ENCODE measurements around the gene SLX9.

DNA sequence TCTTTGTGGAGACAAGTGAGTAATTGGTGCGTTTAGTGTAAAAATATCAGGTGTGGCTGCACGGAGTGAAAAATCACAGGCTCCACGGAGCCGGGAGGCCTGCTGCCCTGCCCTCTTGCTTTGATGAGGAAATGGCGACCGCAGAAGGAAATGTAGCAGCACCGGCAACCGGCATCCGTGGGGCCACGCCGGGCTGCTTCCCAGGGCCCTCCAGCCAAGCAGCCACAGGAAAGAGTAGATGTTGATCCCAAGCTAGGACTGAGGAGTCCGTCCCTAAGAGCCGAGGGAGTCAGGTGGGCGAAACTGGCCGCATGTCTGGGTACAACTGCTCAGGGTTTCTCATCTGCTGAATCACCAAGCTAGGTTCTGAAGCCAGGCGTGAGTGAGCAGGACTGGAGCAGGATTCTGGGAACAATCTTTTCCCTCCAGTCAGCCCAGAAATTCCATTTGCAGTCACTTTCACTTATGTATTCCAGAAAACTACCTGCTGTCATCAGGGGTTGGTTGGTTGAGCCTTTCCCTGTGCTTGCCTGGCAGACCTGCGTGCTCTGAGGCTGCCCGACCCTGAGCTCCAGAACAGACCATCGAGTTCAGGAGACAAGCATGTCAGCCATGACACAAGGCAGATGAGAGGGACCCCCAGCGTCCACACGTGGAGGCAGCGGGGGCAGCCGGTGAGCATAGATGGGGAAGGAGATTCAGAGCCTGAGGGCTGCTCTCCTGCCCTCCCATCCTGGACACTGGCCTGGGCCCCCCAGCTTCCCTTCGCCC is 13.3 kb upstream of the SLX9 start:
- no peak for TF ChIP-seq POLR2A (IDR thresholded peaks at IDR 0.05)
- TF ChIP-seq, protein P1, sequence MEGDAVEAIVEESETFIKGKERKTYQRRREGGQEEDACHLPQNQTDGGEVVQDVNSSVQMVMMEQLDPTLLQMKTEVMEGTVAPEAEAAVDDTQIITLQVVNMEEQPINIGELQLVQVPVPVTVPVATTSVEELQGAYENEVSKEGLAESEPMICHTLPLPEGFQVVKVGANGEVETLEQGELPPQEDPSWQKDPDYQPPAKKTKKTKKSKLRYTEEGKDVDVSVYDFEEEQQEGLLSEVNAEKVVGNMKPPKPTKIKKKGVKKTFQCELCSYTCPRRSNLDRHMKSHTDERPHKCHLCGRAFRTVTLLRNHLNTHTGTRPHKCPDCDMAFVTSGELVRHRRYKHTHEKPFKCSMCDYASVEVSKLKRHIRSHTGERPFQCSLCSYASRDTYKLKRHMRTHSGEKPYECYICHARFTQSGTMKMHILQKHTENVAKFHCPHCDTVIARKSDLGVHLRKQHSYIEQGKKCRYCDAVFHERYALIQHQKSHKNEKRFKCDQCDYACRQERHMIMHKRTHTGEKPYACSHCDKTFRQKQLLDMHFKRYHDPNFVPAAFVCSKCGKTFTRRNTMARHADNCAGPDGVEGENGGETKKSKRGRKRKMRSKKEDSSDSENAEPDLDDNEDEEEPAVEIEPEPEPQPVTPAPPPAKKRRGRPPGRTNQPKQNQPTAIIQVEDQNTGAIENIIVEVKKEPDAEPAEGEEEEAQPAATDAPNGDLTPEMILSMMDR (IDR thresholded peaks at IDR 0.05) = no peak
- TF ChIP-seq EP300 (IDR thresholded peaks at IDR 0.05) = no peak
- no peak for TF ChIP-seq POLR2AphosphoS5 (IDR thresholded peaks at IDR 0.05)
